A673 (cell line): ENCODE data around the gene TRPM1. TPM values are rescaled to one million over a fixed set of nuclear protein-coding genes. Genes with fewer than 3 reads are reported as not detected.

ENCODE experiments used
- BruUV-seq: library from RNA; stranded (reverse); fragments of 400-500 nt; replicated peaks from 2 replicates; lab custom pipeline; 2021; lab: Mats Ljungman, UMichigan
- CTCF ChIA-PET: fragments of 300-600 bp; sonication (Branson Sonifier 250); formaldehyde crosslinking; loops from one replicate; lab custom pipeline; 2022; ENCODE audit warnings: antibody characterized with exemption; lab: Charles Lee
- POLR2A ChIA-PET: fragments of 300-600 bp; sonication (Branson Sonifier 250); formaldehyde crosslinking; loops from one replicate; lab custom pipeline; 2022; ENCODE audit warnings: antibody characterized with exemption; ENCODE audit not compliant: low non-redundant PET; lab: Charles Lee
- DNase-seq: peaks from one replicate; pipeline ENCODE4 v3.0.0-alpha.2; 2015; ENCODE audit warnings: low spot score
- H3K27ac ChIP-seq: fragments of 200-600 bp; sonication (generic); 2 replicates; pipeline ENCODE4 v1.5.1; 2016; ENCODE audit warnings: mixed run types, low read depth, mild to moderate bottlenecking, mixed read lengths, antibody characterized with exemption, low read length; ENCODE audit not compliant: poor library complexity, severe bottlenecking
- H3K27me3 ChIP-seq: fragments of 200-600 bp; sonication (generic); replicated peaks from 2 replicates; pipeline ENCODE4 v1.6.1; 2017; ENCODE audit warnings: mixed run types, low read depth, mild to moderate bottlenecking, mixed read lengths, antibody characterized with exemption, low read length; ENCODE audit not compliant: insufficient read depth, poor library complexity
- H3K36me3 ChIP-seq: fragments of 200-600 bp; sonication (generic); 2 replicates; pipeline ENCODE4 v1.6.1; 2016; ENCODE audit warnings: mixed run types, mild to moderate bottlenecking, mixed read lengths, antibody characterized with exemption, low read length; ENCODE audit not compliant: insufficient read depth, poor library complexity, severe bottlenecking
- H3K4me1 ChIP-seq: fragments of 200-600 bp; sonication (generic); 2 replicates; pipeline ENCODE4 v1.6.1; 2017; ENCODE audit warnings: mixed run types, mild to moderate bottlenecking, mixed read lengths, antibody characterized with exemption, low read length; ENCODE audit not compliant: insufficient read depth, poor library complexity, severe bottlenecking
- H3K4me3 ChIP-seq: fragments of 200-600 bp; sonication (generic); 2 replicates; pipeline ENCODE4 v1.5.1; 2016; ENCODE audit warnings: low read depth, mixed run types, mild to moderate bottlenecking, mixed read lengths, low read length; ENCODE audit not compliant: poor library complexity, severe bottlenecking
- H3K9me3 ChIP-seq: fragments of 200-600 bp; sonication (generic); 2 replicates; pipeline ENCODE4 v1.6.1; 2016; ENCODE audit warnings: mixed run types, low read depth, mild to moderate bottlenecking, mixed read lengths, antibody characterized with exemption, low read length; ENCODE audit not compliant: poor library complexity, severe bottlenecking
- CTCF ChIP-seq: fragments of 300-800, 200-600 bp; sonication (generic); conservative IDR thresholded peaks from 2 replicates; pipeline ENCODE4 v1.5.1; 2017; ENCODE audit warnings: low read depth, mild to moderate bottlenecking, antibody characterized with exemption, low read length, moderate library complexity, mixed read lengths
- EZH2 ChIP-seq: fragments of 200-600 bp; sonication (generic); IDR thresholded peaks from 2 replicates; pipeline ENCODE4 v1.6.1; 2017; ENCODE audit warnings: borderline replicate concordance, low read depth, mild to moderate bottlenecking, mixed read lengths, antibody characterized with exemption, low read length; ENCODE audit not compliant: poor library complexity, severe bottlenecking
- intact Hi-C: fragments of 100-400 bp; cut with micrococcal nuclease; formaldehyde crosslinking; loops from one replicate; pipeline ENCODE4 v1.10.0; 2022; ENCODE audit not compliant: unreplicated experiment
- total RNA-seq: library from RNA; stranded (reverse); gene quantifications from 2 replicates; pipeline ENCODE4 v1.2.3, GENCODE V29; 2021

TRPM1 gene
- total RNA-seq, 1 experiment from 2014 or later = not detected

GRCh38 chr15:31017311-31017710 lies 84.2 kb downstream of the TRPM1 start:
- POLR2A ChIA-PET = no interaction called here
- H3K4me3 ChIP-seq = no peak overlapping the region
- H3K27ac ChIP-seq = no peak overlapping the region
- DNase-seq = no peak
- no peaks in the 10 kb centered on the region for H3K36me3 ChIP-seq
- TF ChIP-seq EZH2 (no peak), CTCF (no peak)
- CTCF ChIA-PET = no interaction called here
- no peaks in the 10 kb centered on the region for H3K4me1 ChIP-seq
- no TSS peak for BruUV-seq
- intact Hi-C loops = no loop called here
- peaks cover 7% of the 10 kb centered on the region for H3K9me3 ChIP-seq
- H3K27me3 ChIP-seq = no peaks in the 10 kb centered on the region

GRCh38 chr15:31016446-31016915 lies 85.0 kb downstream of the TRPM1 start:
- no peak for DNase-seq
- intact Hi-C loops = no loop called here
- TF ChIP-seq EZH2 = no peak
- TF ChIP-seq CTCF = no peak
- Histone ChIP-seq H3K9me3 (peaks cover 12% of the 10 kb centered on the region), H3K36me3 (no peaks in the 10 kb centered on the region), H3K27ac (no peak overlapping the region), H3K4me3 (no peak overlapping the region), H3K4me1 (no peaks in the 10 kb centered on the region), H3K27me3 (no peaks in the 10 kb centered on the region)
- no TSS peak for BruUV-seq
- POLR2A ChIA-PET = no interaction called here
- CTCF ChIA-PET = no interaction called here

GRCh38 chr15:31014608-31014925 lies 87.0 kb downstream of the TRPM1 start:
- peaks cover 12% of the 10 kb centered on the region for H3K9me3 ChIP-seq
- POLR2A ChIA-PET = no interaction called here
- DNase-seq = no peak
- H3K4me1 ChIP-seq = no peaks in the 10 kb centered on the region
- intact Hi-C loops = no loop called here
- TF ChIP-seq EZH2 (no peak), CTCF (no peak)
- H3K27me3 ChIP-seq = no peaks in the 10 kb centered on the region
- no TSS peak for BruUV-seq
- H3K27ac ChIP-seq = no peak overlapping the region
- CTCF ChIA-PET = no interaction called here
- H3K36me3 ChIP-seq = no peaks in the 10 kb centered on the region
- H3K4me3 ChIP-seq = no peak overlapping the region
